ENCODE data around the gene ARHGAP33. TPM values are rescaled to one million over a fixed set of nuclear protein-coding genes. Genes with fewer than 3 reads are reported as not detected.
A peak's percentile ranks its signal among the peaks of the same experiment; 100 is the strongest.

Gene ARHGAP33
- polyA plus RNA-seq, 2 of the 4 experiments (the other 2 are of a cell fraction): 0.84 to 6.1 TPM

DNA sequence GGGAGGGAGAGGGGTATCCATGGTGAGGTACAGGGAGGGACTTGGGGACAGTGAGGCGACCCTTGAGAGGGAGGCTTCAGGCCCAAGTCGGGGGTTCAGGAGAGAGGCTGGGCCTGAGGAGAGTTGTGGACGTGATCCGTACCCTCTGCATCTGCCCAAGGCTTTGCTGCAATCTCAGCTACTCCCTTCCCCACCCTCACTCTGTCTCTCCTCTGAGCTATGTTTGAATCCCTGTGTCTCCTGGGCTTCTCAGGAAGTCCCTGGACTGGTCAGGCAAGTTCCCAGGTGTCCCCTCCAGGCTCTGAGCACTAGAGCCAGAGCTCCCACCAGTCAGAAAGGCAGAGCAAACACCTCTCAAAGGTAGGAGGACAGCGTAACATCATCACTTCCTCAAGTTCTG lies 25.2 kb upstream of the ARHGAP33 start:
- no peaks in the 10 kb centered on the region for H3K9me3 ChIP-seq
- H3K4me3 ChIP-seq: no peak overlapping the region
- CTCF ChIA-PET: interaction anchor here (1.6 kb wide), 1 partner anchor 182 kb away, joined by 12 read pairs; no protein-coding TSS in a partner anchor
- ATAC-seq (no peak), DNase-seq (ENCODE audit: low read depth in 1 of 2, low spot score in 1 of 2) (no peak), FAIRE-seq (no peak)
- H3K4me2 ChIP-seq: peak overlapping the region; percentile 94; the same call in 2 of the 3 replicates
- POLR2A ChIA-PET: no interaction called here
- H3K27ac ChIP-seq: no peak overlapping the region
- peaks cover 22% of the 10 kb centered on the region for H3K4me1 ChIP-seq
- TF ChIP-seq, protein P1, sequence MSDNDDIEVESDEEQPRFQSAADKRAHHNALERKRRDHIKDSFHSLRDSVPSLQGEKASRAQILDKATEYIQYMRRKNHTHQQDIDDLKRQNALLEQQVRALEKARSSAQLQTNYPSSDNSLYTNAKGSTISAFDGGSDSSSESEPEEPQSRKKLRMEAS (IDR thresholded peaks at IDR 0.05): no peak
- TF ChIP-seq FOSL2 (IDR thresholded peaks at IDR 0.05) (no peak), FOSL2 (CRISPR knock-in tag; IDR thresholded peaks at IDR 0.05) (no peak), NFE2L2 (conservative IDR thresholded peaks at IDR 0.05; ENCODE audit: low read length) (no peak), ZSCAN20 (CRISPR knock-in tag; IDR thresholded peaks at IDR 0.05) (no peak), CBX8 (IDR thresholded peaks at IDR 0.05) (no peak), SMC3 (IDR thresholded peaks at IDR 0.05) (no peak), GATA3 (IDR thresholded peaks at IDR 0.05; ENCODE audit: borderline replicate concordance) (no peak)
- TF ChIP-seq, protein P2, sequence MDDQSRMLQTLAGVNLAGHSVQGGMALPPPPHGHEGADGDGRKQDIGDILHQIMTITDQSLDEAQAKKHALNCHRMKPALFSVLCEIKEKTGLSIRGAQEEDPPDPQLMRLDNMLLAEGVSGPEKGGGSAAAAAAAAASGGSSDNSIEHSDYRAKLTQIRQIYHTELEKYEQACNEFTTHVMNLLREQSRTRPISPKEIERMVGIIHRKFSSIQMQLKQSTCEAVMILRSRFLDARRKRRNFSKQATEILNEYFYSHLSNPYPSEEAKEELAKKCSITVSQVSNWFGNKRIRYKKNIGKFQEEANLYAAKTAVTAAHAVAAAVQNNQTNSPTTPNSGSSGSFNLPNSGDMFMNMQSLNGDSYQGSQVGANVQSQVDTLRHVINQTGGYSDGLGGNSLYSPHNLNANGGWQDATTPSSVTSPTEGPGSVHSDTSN (IDR thresholded peaks at IDR 0.05): no peak
- TF ChIP-seq, protein P3, sequence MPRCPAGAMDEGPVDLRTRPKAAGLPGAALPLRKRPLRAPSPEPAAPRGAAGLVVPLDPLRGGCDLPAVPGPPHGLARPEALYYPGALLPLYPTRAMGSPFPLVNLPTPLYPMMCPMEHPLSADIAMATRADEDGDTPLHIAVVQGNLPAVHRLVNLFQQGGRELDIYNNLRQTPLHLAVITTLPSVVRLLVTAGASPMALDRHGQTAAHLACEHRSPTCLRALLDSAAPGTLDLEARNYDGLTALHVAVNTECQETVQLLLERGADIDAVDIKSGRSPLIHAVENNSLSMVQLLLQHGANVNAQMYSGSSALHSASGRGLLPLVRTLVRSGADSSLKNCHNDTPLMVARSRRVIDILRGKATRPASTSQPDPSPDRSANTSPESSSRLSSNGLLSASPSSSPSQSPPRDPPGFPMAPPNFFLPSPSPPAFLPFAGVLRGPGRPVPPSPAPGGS (IDR thresholded peaks at IDR 0.05): no peak
- 90% methylated on average over 5 of the region's 5 CpGs for WGBS (ENCODE audit: missing lambda C conversion rate)

DNA sequence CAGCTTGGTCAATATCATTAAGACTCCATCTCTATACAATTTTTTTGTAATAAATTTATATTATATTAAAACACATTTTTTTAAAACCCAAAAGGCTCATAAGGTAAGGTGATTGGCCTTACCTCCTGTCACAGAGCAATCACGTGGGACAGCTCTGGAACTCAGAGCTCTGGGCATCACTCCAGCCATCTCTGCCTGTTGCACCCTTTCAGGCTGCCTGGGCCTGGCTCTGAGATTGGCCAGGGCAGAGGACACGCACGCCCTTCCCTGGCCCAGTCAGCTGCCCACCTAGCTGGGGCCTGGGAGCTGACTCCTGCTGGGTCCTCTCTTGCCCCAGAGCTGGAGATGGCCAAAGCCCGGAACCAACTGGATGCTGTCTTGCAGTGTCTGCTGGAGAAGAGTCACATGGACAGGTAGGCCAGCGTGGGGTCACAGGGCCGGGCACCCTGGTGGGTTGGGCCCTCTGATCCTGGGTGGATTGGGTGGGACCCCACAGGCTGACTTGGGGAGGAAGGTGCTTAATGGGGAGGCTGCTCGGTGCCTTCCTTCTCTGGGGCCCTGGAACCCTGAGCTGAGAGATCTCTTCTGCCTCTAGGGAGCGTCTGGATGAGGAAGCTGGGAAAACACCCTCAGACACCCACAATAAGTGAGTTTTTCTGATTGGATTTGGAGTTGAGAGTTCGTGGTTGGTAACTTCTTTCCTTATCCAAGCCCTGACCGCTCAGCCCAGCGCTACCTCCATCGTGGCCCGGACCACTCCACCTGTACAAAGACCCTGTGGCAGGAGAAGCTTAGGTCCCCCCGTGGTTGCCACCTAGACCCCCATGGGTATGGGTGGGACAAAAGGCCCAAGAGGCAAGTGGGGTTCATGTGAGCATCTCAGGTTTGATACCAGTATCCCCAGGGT lies 23.3 kb upstream of the ARHGAP33 start:
- H3K4me2 ChIP-seq: no peak overlapping the region
- no peak overlapping the region for H3K27ac ChIP-seq
- no peaks in the 10 kb centered on the region for H3K9me3 ChIP-seq
- FAIRE-seq (no peak), ATAC-seq (no peak), DNase-seq (ENCODE audit: low read depth in 1 of 2, low spot score in 1 of 2) (no peak)
- TF ChIP-seq ZFP36 (IDR thresholded peaks at IDR 0.05; ENCODE audit: borderline replicate concordance, partially characterized antibody) (no peak), HDAC2 (IDR thresholded peaks at IDR 0.05) (no peak), FOSL2 (IDR thresholded peaks at IDR 0.05) (no peak), FOSL2 (CRISPR knock-in tag; IDR thresholded peaks at IDR 0.05) (no peak), FOXS1 (CRISPR knock-in tag; IDR thresholded peaks at IDR 0.05) (no peak), TP53 (CRISPR knock-in tag; IDR thresholded peaks at IDR 0.05) (no peak), EHF (CRISPR knock-in tag; IDR thresholded peaks at IDR 0.05) (no peak), POLR2AphosphoS2 (conservative IDR thresholded peaks at IDR 0.05; ENCODE audit: low read length) (no peak), KDM1A (IDR thresholded peaks at IDR 0.05; ENCODE audit: low read depth) (no peak), JUNB (IDR thresholded peaks at IDR 0.05) (no peak), ZC3H11A (IDR thresholded peaks at IDR 0.05) (no peak), EHMT2 (IDR thresholded peaks at IDR 0.05; ENCODE audit: low read depth) (no peak)
- TF ChIP-seq, protein P2 (IDR thresholded peaks at IDR 0.05): no peak
- 91% methylated on average over 14 of the region's 14 CpGs for WGBS (ENCODE audit: missing lambda C conversion rate)
- H3K4me3 ChIP-seq: no peak overlapping the region
- ChIA-PET CTCF (interaction anchor here (0.6 to 1.7 kb wide), 7 partner anchors 9 to 204 kb away, joined by 3 to 12 read pairs (median 3); partner anchors contain the start of gene IGFLR1), POLR2A (no interaction called here)
- peaks cover 17% of the 10 kb centered on the region for H3K4me1 ChIP-seq

All from A549 (cell line).